Bone marrow (tissue), 2 donors: ENCODE data around the gene ASB15.

Source experiments
- DNase-seq, 2 donors: peaks; one replicate each; lab custom pipeline; 2025; lab: John Stamatoyannopoulos, UW

Gene ASB15

DNA sequence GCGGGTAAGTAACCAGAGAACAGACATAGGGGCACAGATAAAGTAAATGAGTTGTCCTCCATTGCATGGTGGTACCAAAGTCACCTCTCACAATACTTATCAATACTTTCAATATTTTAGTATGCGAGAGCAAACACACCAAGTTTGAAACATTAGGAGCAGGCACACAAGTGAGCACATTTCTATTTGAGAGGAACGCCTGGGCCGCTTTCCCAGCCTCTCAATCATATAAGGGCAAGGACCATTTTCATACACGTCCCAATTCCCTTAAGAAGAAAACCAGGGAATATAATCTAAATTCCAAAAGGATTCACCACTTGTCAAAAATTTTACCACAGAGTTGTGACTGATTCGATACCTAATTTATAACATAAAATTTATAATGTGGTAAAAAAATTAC, 61.6 kb downstream of the ASB15 start:
- DNase-seq: no peak

- no peak for DNase-seq
Observed at GRCh38 chr7:123665157-123665556, 63.5 kb downstream of the ASB15 start.

- DNase-seq: no peak
Observed at GRCh38 chr7:123665896-123666295, 64.3 kb downstream of the ASB15 start.

DNA sequence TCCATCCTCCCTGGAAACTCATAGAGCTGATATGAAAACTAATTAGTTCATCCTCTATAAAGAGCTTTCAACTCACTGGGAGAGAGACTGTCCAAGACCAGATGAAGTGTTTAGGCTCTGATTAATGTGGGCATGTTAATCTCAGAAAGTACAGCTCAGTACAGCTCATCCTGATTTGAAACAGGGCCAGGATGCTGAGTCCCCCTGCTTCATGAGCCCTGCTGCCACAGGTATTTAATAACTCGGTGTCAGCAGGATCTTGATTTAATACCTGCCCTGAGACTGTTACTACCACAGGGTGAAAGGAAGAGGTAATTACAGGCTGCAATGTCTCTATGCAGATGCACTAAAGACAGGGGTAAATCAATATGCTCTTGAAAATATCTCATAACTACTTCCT, 64.9 kb downstream of the ASB15 start:
- no peak for DNase-seq

GRCh38 chr7:123669485-123669884, 67.9 kb downstream of the ASB15 start:
- no peak for DNase-seq

DNA sequence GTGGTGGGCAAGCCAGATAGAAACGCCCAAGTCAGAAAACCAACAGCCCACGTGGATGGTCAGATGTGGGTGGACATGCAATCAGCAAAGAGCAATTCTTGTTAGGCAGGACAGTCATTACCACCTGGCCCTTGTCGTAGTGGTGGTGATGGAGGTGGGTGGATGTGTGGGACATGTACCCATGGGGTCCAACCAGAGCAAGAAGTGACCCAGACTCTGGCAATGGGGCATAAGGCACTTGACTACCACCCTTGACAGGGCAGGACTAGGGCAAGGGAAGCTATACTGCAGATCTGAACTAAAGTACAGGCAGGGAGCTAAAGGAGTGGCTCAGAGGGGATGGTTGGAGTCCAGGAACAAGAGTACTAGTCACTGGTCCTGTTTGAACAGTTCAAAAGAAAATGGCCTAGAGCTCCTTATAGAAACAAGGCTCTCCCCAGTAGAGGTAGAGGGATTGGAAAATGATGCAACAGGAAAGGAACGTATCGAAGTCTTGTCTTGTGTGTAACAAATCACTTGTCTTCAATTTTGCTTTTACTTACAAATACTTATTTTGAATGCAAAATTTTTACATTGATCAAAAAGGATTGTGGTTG, 71.6 kb downstream of the ASB15 start:
- no peak for DNase-seq

GRCh38 chr7:123673752-123674398, 72.3 kb downstream of the ASB15 start:
- DNase-seq: no peak

- DNase-seq: no peak
Observed at GRCh38 chr7:123674399-123675180, 73.0 kb downstream of the ASB15 start.

- DNase-seq: no peak
Observed at GRCh38 chr7:123675181-123675473, 73.5 kb downstream of the ASB15 start.

DNA sequence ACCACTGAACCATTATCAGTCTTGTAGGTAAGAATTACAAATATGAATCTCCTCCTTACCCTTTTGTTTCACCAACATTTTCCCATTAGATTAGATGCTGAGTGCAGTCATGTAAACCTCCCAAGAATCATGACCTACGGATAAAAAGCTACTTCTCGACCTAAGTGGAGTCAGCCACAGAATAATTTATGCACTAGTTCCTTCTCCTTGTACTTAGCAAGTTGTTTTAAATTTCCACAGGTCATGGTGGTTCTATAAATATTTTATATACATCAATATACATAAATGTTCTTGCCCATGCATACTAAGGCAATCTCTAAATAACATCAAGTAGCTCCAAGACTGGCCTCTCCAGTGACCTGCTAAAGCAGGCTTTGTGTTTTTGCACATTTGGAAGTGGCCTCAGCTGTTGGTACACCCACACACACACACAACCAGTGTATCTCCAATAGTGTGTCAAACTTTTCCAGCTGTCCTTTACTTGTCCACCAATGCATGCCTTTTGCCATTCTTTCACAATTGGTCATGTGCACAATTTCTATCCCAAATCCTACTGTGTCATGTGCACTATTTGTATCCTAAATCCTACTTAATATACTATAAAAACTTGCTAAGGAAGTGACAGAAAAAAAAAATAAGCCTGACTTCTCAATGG, 75.6 kb downstream of the ASB15 start:
- DNase-seq: no peak

DNA sequence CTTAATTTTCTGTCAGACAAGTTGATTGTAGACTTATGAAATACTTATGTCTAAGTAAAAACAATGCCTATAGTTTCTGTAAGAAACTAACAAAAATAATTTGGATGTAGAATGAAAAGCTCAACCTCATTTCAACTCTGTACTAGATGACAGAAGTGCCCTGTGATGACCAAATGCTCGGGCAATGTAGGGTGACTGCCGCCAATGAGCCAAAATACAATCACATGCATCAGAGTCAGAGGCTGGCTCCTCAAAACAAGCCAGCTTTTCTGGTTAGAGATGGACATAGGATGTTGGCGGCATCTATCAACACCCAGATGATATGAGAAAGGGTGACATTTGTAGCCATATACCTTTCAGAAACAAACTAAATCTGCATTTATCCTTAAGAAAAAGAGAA, 78.0 kb downstream of the ASB15 start:
- DNase-seq: no peak

GRCh38 chr7:123680580-123680979, 79.0 kb downstream of the ASB15 start:
- DNase-seq: no peak

DNA sequence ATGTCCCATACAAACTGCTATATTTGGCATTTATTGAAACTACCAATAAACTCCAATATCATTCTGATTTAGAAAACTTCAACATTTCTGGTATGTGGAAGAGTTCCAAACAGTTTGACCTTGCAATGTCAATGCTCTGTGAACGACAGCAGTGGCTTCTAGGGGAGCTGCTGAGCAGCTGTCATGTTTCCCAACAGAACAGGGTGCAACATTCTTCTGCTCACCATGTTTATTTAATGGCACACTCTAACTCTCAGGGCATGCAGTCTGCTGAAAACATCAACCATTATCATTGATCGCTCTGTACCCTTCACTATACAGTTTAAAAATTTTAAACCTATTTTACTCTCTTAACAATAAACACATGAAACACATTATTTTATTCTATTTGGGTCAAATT, 79.9 kb downstream of the ASB15 start:
- no peak for DNase-seq

- DNase-seq: peak in 1 of 2 donors; percentile 39
Observed at GRCh38 chr7:123682690-123683089, 81.1 kb downstream of the ASB15 start.

- DNase-seq: no peak
Observed at GRCh38 chr7:123687161-123687560, 85.5 kb downstream of the ASB15 start.

GRCh38 chr7:123687727-123688126, 86.1 kb downstream of the ASB15 start:
- no peak for DNase-seq
